Endothelial cell of umbilical vein (primary cell): ENCODE measurements around the gene B4GALNT1.

ENCODE experiments used
- CTCF ChIP-seq, 2 donors: IDR thresholded peaks; 1 replicate in 1 of 2; 2 replicates in 1 of 2; pipeline ENCODE4 v1.5.1; 2011; ENCODE audit warnings: low read length in 2 of 2, mild to moderate bottlenecking in 2 of 2, moderate library complexity in 2 of 2, control low read depth in 1 of 2, inconsistent platforms in 1 of 2, low read depth in 1 of 2; ENCODE audit not compliant: insufficient read depth in 1 of 2; ENCODE audit errors: extremely low read depth in 1 of 2
- POLR2A ChIP-seq: IDR thresholded peaks from 2 replicates; pipeline ENCODE4 v1.6.1; 2012; ENCODE audit warnings: low read depth, mild to moderate bottlenecking, control low read depth, low read length
- POLR2AphosphoS5 ChIP-seq: IDR thresholded peaks from 2 replicates; pipeline ENCODE4 v1.6.1; 2012; ENCODE audit warnings: low read depth, mild to moderate bottlenecking, control low read depth, low read length, moderate library complexity; ENCODE audit not compliant: insufficient read depth
- TF ChIP-seq, protein P1 (sequence below): IDR thresholded peaks from 2 replicates; pipeline ENCODE4 v1.6.1; 2011; ENCODE audit not compliant: insufficient read depth, insufficient read length

GRCh38 chr12:57631566-57632072 is 1.4 kb downstream of the B4GALNT1 start:
- TF ChIP-seq CTCF (IDR thresholded peaks at IDR 0.05; ENCODE audit: extremely low read depth in 1 of 2, insufficient read depth in 1 of 2, low read depth in 1 of 2, low read length in 2 of 2): no peak
- TF ChIP-seq POLR2AphosphoS5: no peak
- TF ChIP-seq, protein P1, sequence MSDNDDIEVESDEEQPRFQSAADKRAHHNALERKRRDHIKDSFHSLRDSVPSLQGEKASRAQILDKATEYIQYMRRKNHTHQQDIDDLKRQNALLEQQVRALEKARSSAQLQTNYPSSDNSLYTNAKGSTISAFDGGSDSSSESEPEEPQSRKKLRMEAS: no peak
- TF ChIP-seq POLR2A: no peak
